Stomach (tissue), 9 donors: ENCODE results near the gene SRRM1. TPM values are rescaled to one million over a fixed set of nuclear protein-coding genes. Genes with fewer than 3 reads are reported as not detected.

Experiments used
- DNase-seq, 2 donors: peaks; one replicate each; pipeline versions ENCODE4 v3.0.0 to v3.0.0-alpha.2; 2013 to 2019
- H3K27ac ChIP-seq, 5 donors: fragments of 200-600 bp in 4 of 5; sonication (generic) in 4 of 5; one replicate each; pipeline ENCODE4 v1.5.1; 2013 to 2019; ENCODE audit warnings: mild to moderate bottlenecking in 1 of 5, moderate library complexity in 1 of 5
- H3K27me3 ChIP-seq, 3 donors: fragments of 200-600 bp; sonication (generic); one replicate each; pipeline ENCODE4 v1.5.1; 2017 to 2019; ENCODE audit warnings: mixed run types in 1 of 3
- H3K36me3 ChIP-seq, 4 donors: fragments of 200-600 bp; sonication (generic); 1 replicate in 3 of 4; 2 replicates in 1 of 4; pipeline ENCODE4 v1.5.1; 2016 to 2019
- H3K4me1 ChIP-seq, 4 donors: fragments of 200-600 bp; sonication (generic); one replicate each; pipeline ENCODE4 v1.5.1; 2016 to 2019
- H3K4me3 ChIP-seq, 4 donors: fragments of 200-600 bp; sonication (generic) in 3 of 4; one replicate each; pipeline ENCODE4 v1.5.1; 2016 to 2019; ENCODE audit warnings: mild to moderate bottlenecking in 1 of 4
- H3K9me3 ChIP-seq, 4 donors: fragments of 200-600 bp; sonication (generic); one replicate each; pipeline ENCODE4 v1.5.1; 2016 to 2019
- EP300 ChIP-seq: sonication (generic); formaldehyde crosslinking; IDR thresholded peaks from one replicate; pipeline ENCODE4 v1.6.1; 2017; ENCODE audit warnings: antibody characterized with exemption
- POLR2A ChIP-seq, 4 donors: fragments of 450-650 bp; IDR thresholded peaks; one replicate each; pipeline ENCODE4 v1.6.1; 2016; ENCODE audit warnings: antibody characterized with exemption in 4 of 4, control low read depth in 2 of 4, mild to moderate bottlenecking in 1 of 4, moderate library complexity in 1 of 4
- POLR2AphosphoS5 ChIP-seq, 3 donors: sonication (generic); formaldehyde crosslinking; IDR thresholded peaks; one replicate each; pipeline ENCODE4 v1.6.1; 2016; ENCODE audit warnings: antibody characterized with exemption in 3 of 3
- WGBS, 5 donors: extraction: QIAGEN DNeasy Blood & Tissue Kit in 3 of 5; methylation state at CpG; one replicate each; pipeline versions ENCODE4 v1.1.5 to v1.1.7; 2013 to 2018; 5-methylcytosine and 5-hydroxymethylcytosine counted together
- intact Hi-C: fragments of 100-400 bp; cut with DNase I; formaldehyde crosslinking; loops from one replicate; pipeline ENCODE4 v1.15.1; 2023; ENCODE audit warnings: low total_unique reads
- polyA plus RNA-seq, 3 donors: library from polyadenylated mRNA; stranded (reverse); fragments of 200-250 nt; gene quantifications; one replicate each; pipeline ENCODE4 v1.2.3, GENCODE V29; 2013
- total RNA-seq, 5 donors: library from RNA; depleted of rRNA; stranded (reverse); fragments of >200 nt; gene quantifications; one replicate each; pipeline versions ENCODE4 v1.1.0 to v1.2.3, GENCODE V29; 2014 to 2016
- TF ChIP-seq, protein P1 (sequence below), 7 experiments: fragments of 450-650 bp in 4 of 7; fragments of 200-600 bp in 3 of 7; sonication (generic) in 3 of 7; IDR thresholded peaks; one replicate each; pipeline ENCODE4 v1.5.1; 2016 to 2019; ENCODE audit warnings: antibody characterized with exemption in 7 of 7, control low read depth in 2 of 7, mild to moderate bottlenecking in 1 of 7
- donor health status: healthy with polysubstance abuse.
- donor health status: Bipolar disorder and iron deficiency.
- donor health status: healthy.

Gene SRRM1
- total and polyA plus RNA-seq, 8 donors: 21.2 to 149 (median 104) TPM

DNA sequence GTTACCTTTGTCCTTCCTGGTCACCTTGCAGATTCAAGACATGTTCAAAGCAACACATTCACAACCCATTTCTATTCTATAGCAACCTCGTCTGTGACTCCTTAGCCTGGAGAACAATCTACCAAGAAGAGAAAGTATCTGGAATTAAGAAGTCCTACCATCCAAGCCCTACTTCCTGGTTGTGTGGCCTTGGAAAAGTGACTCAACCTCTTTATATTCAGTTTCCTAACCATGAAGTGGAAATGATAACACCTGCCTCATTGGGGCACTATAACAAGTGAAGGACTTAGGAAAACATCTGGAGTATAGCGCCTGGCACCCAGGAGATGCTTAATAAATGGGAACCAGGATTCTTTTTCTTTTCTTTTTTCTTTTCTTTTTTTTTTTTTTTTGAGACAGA is 36.5 kb upstream of the SRRM1 start:
- Histone ChIP-seq H3K27me3 (peaks cover 0 to 10% (median 0%) of the 10 kb centered on the region in 3 donors), H3K36me3 (no peaks in the 10 kb centered on the region), H3K4me1 (no peaks in the 10 kb centered on the region), H3K9me3 (no peaks in the 10 kb centered on the region), H3K4me3 (no peak overlapping the region), H3K27ac (no peak overlapping the region)
- WGBS, 5 donors: 85 to 93% (median 92%) methylated on average over 2 of the region's 2 CpGs
- intact Hi-C loops: no loop called here
- DNase-seq: no peak
- TF ChIP-seq, protein P1, sequence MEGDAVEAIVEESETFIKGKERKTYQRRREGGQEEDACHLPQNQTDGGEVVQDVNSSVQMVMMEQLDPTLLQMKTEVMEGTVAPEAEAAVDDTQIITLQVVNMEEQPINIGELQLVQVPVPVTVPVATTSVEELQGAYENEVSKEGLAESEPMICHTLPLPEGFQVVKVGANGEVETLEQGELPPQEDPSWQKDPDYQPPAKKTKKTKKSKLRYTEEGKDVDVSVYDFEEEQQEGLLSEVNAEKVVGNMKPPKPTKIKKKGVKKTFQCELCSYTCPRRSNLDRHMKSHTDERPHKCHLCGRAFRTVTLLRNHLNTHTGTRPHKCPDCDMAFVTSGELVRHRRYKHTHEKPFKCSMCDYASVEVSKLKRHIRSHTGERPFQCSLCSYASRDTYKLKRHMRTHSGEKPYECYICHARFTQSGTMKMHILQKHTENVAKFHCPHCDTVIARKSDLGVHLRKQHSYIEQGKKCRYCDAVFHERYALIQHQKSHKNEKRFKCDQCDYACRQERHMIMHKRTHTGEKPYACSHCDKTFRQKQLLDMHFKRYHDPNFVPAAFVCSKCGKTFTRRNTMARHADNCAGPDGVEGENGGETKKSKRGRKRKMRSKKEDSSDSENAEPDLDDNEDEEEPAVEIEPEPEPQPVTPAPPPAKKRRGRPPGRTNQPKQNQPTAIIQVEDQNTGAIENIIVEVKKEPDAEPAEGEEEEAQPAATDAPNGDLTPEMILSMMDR (IDR thresholded peaks at IDR 0.05): no peak
- TF ChIP-seq EP300: no peak
- TF ChIP-seq POLR2AphosphoS5 (IDR thresholded peaks at IDR 0.05): no peak

DNA sequence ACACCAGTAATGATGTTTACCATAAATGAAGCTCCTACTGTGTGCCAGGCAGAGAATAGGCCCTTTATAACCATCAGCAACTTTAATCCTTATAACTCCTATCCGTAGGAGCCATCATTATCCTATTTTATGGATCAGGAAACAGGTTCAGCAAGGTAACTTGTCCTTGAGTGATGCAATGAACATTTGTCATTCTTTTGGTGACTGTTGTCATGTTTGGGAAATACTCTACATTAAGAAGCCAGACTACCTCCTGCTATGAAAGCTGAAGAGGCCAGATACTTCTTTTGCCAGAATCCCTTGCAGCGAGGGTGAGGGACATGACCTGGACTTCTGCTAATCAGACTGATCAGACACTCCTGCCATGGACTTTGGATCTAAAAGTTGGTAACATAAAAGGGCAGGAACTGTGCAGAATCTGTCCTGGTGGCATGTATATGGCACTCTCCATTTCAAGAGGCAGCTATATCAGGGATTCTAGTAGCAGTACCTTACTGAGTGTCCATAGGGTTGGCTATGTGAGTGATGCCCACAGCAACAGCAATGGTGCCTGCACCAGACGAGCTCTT is 33.1 kb upstream of the SRRM1 start:
- no peak for DNase-seq
- no peaks in the 10 kb centered on the region for H3K36me3 ChIP-seq

DNA sequence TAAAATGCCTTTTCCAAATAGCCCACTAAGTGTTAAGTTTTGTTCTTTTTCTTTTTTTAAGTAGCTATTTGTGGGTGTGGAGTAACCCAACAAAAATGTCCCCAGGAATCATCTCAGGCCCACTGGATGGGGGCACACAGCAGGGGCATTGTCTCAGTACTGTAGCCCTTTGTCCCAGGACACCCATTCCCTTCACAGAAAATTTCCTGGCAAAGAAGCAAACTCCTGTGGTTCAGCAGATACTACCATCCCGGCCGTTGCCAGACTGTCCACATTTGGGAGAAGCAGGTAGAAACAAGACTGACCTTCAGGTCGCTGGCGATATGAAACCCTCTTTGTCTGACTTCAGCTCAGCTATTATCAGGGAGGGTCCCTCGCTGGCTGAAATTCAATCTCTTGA is 23.7 kb upstream of the SRRM1 start:
- DNase-seq: peak in 1 of 2 donors; percentile 33
- no peak overlapping the region for H3K27ac ChIP-seq
- 35 to 73% (median 49%) methylated on average over 5 of the region's 5 CpGs for WGBS, 5 donors
- H3K4me1 ChIP-seq: no peaks in the 10 kb centered on the region
- H3K9me3 ChIP-seq: no peaks in the 10 kb centered on the region
- no peak overlapping the region for H3K4me3 ChIP-seq
- intact Hi-C loops: no loop called here
- no peaks in the 10 kb centered on the region for H3K27me3 ChIP-seq
- no peaks in the 10 kb centered on the region for H3K36me3 ChIP-seq
- TF ChIP-seq POLR2A (IDR thresholded peaks at IDR 0.05) (no peak), POLR2AphosphoS5 (IDR thresholded peaks at IDR 0.05) (no peak), EP300 (no peak)
- TF ChIP-seq, protein P1 (IDR thresholded peaks at IDR 0.05): no peak

More for the DNA sequence above, 33.1 kb upstream of the SRRM1 start:
- WGBS, 5 donors: 65 to 88% (median 75%) methylated on average over 2 to 3 of the region's 3 CpGs
- intact Hi-C loops: no loop called here
- H3K4me3 ChIP-seq: no peak overlapping the region
- TF ChIP-seq EP300: no peak
- no peak for TF ChIP-seq POLR2A (IDR thresholded peaks at IDR 0.05)
- no peak for TF ChIP-seq POLR2AphosphoS5 (IDR thresholded peaks at IDR 0.05)
- TF ChIP-seq, protein P1 (IDR thresholded peaks at IDR 0.05): no peak
- H3K27ac ChIP-seq: no peak overlapping the region
- H3K27me3 ChIP-seq: peaks cover 0 to 10% (median 0%) of the 10 kb centered on the region in 3 donors
- H3K4me1 ChIP-seq: no peaks in the 10 kb centered on the region
- no peaks in the 10 kb centered on the region for H3K9me3 ChIP-seq

DNA sequence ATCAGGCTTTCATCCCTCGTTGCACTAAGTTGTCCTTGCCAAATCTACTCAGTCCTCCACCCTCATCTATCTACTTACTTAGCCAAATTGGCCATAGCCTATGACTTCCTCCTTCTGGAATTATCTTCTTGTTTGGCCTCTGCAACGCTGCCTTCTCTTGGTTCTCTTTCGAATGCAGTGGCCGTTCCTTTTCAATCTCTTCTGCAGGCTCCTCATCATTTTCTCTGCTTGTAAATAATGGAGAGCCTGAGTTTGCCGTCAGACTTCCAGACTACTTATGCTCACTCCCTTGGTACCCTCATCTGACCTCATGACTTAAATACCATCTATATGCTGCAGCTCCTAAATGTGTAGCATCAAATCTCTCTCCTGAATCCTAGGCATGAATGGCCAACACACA is 22.4 kb upstream of the SRRM1 start:
- WGBS, 5 donors: 66 to 87% (median 77%) methylated on average over 5 of the region's 5 CpGs
- H3K27ac ChIP-seq: no peak overlapping the region
- intact Hi-C loops: no loop called here
- no peaks in the 10 kb centered on the region for H3K4me1 ChIP-seq
- TF ChIP-seq POLR2A (IDR thresholded peaks at IDR 0.05) (no peak), EP300 (no peak), POLR2AphosphoS5 (IDR thresholded peaks at IDR 0.05) (no peak)
- TF ChIP-seq, protein P1 (IDR thresholded peaks at IDR 0.05): no peak
- no peaks in the 10 kb centered on the region for H3K36me3 ChIP-seq
- no peaks in the 10 kb centered on the region for H3K9me3 ChIP-seq
- H3K4me3 ChIP-seq: no peak overlapping the region
- H3K27me3 ChIP-seq: no peaks in the 10 kb centered on the region
- DNase-seq: no peak
